H1 (cell line): ENCODE measurements around the gene SPATA4. TPM values are rescaled to one million over a fixed set of nuclear protein-coding genes. Genes with fewer than 3 reads are reported as not detected.

Experiments used
- CTCF ChIA-PET: fragments of 300-600 bp; sonication (Branson Sonifier 250); formaldehyde crosslinking; loops from one replicate; lab custom pipeline; 2021; ENCODE audit not compliant: partially characterized antibody; lab: Charles Lee
- POLR2A ChIA-PET: fragments of 300-600 bp; sonication (Branson Sonifier 250); formaldehyde crosslinking; loops from one replicate; lab custom pipeline; 2021; ENCODE audit warnings: inconsistent platforms; ENCODE audit not compliant: partially characterized antibody; lab: Charles Lee
- DNase-seq, 2 experiments: peaks; one replicate each; pipeline versions ENCODE4 v3.0.0 to v3.0.0-alpha.2; 2010 to 2022; ENCODE audit warnings: low spot score in 2 of 2, low read depth in 1 of 2, mixed read lengths in 1 of 2
- FAIRE-seq: peaks from 2 replicates; lab custom pipeline; 2011; peaks lifted over from hg19 to GRCh38; lab: Jason Lieb, UNC
- H2AFZ ChIP-seq: 2 replicates; pipeline ENCODE4 v1.8.1; 2012; ENCODE audit warnings: low read length, inconsistent platforms
- H2AK5ac ChIP-seq: 2 replicates; pipeline ENCODE4 v1.6.1; 2013; ENCODE audit warnings: low read depth, low read length
- H2BK120ac ChIP-seq: replicated peaks from 2 replicates; pipeline ENCODE3; 2013; ENCODE audit warnings: low read depth, low read length, inconsistent platforms
- H2BK12ac ChIP-seq: 2 replicates; pipeline ENCODE4 v1.6.1; 2013; ENCODE audit warnings: low read depth, low read length
- H2BK15ac ChIP-seq: 2 replicates; pipeline ENCODE4 v1.6.1; 2013; ENCODE audit warnings: low read length
- H2BK20ac ChIP-seq: 2 replicates; pipeline ENCODE4 v1.6.1; 2013; ENCODE audit warnings: low read length
- H2BK5ac ChIP-seq: 2 replicates; pipeline ENCODE4 v1.6.1; 2013; ENCODE audit warnings: low read depth, low read length
- H3K14ac ChIP-seq: 2 replicates; pipeline ENCODE4 v1.6.1; 2013; ENCODE audit warnings: inconsistent platforms; ENCODE audit not compliant: insufficient read length
- H3K18ac ChIP-seq: 2 replicates; pipeline ENCODE4 v1.6.1; 2013; ENCODE audit warnings: low read length; ENCODE audit errors: extremely low read depth
- H3K23ac ChIP-seq: 2 replicates; pipeline ENCODE4 v1.6.1; 2013; ENCODE audit warnings: inconsistent platforms; ENCODE audit not compliant: insufficient read length
- H3K23me2 ChIP-seq: 2 replicates; pipeline ENCODE4 v1.6.1; 2013; ENCODE audit warnings: low read depth, low read length
- H3K27ac ChIP-seq: 2 replicates; pipeline ENCODE4 v1.6.1; 2011; ENCODE audit warnings: low read depth, low read length, inconsistent platforms
- H3K27me3 ChIP-seq, 4 experiments: replicated peaks in 1 of 4; 1 replicate in 1 of 4; 2 replicates in 3 of 4; pipeline versions ENCODE4 v1.6.1 to v1.8.1; 2011 to 2013; ENCODE audit warnings: low read length in 3 of 4, mild to moderate bottlenecking in 3 of 4, inconsistent platforms in 2 of 4, mixed read lengths in 2 of 4, moderate library complexity in 1 of 4; ENCODE audit not compliant: control insufficient read depth in 3 of 4, insufficient read depth in 3 of 4; ENCODE audit errors: extremely low read depth in 1 of 4
- H3K36me3 ChIP-seq, 4 experiments: 2 replicates each; pipeline versions ENCODE4 v1.6.1 to v1.8.1; 2011 to 2013; ENCODE audit warnings: mild to moderate bottlenecking in 4 of 4, low read length in 3 of 4, moderate library complexity in 2 of 4, control low read depth in 1 of 4, inconsistent platforms in 1 of 4; ENCODE audit not compliant: insufficient read depth in 4 of 4, control insufficient read depth in 2 of 4
- H3K4ac ChIP-seq: replicated peaks from 2 replicates; pipeline ENCODE3; 2013; ENCODE audit warnings: low read length, low read depth, mixed read lengths, inconsistent platforms; ENCODE audit not compliant: insufficient read length
- H3K4me1 ChIP-seq, 4 experiments: replicated peaks in 1 of 4; 1 replicate in 1 of 4; 2 replicates in 3 of 4; pipeline versions ENCODE4 v1.6.1 to v1.8.1; 2011 to 2013; ENCODE audit warnings: low read length in 3 of 4, inconsistent platforms in 2 of 4, mixed read lengths in 1 of 4; ENCODE audit not compliant: insufficient read depth in 4 of 4, control insufficient read depth in 3 of 4
- H3K4me2 ChIP-seq, 2 experiments: 2 replicates each; pipeline versions ENCODE4 v1.6.1 to v1.8.1; 2011 to 2013; ENCODE audit warnings: low read depth in 2 of 2, low read length in 2 of 2, control low read depth in 1 of 2, inconsistent platforms in 1 of 2, mild to moderate bottlenecking in 1 of 2; ENCODE audit not compliant: insufficient read depth in 1 of 2
- H3K4me3 ChIP-seq, 4 experiments: fragments of 200-600, 300-600 bp in 1 of 4; sonication (generic), shearing (Covaris generic), sonication (Bioruptor Twin) in 1 of 4; 2 replicates each; pipeline versions ENCODE4 v1.5.1 to v1.8.1; 2011 to 2016; ENCODE audit warnings: low read length in 4 of 4, low read depth in 3 of 4, control low read depth in 2 of 4, inconsistent platforms in 2 of 4, mild to moderate bottlenecking in 2 of 4, mixed read lengths in 1 of 4, moderate library complexity in 1 of 4; ENCODE audit not compliant: insufficient read depth in 2 of 4; ENCODE audit errors: extremely low read depth in 1 of 4
- H3K56ac ChIP-seq: replicated peaks from 2 replicates; pipeline ENCODE3; 2013; ENCODE audit warnings: low read depth, mild to moderate bottlenecking, mixed read lengths, low read length, inconsistent platforms; ENCODE audit not compliant: insufficient read length
- H3K79me1 ChIP-seq: 2 replicates; pipeline ENCODE4 v1.6.1; 2013; ENCODE audit warnings: low read depth, low read length, control low read depth
- H3K79me2 ChIP-seq, 2 experiments: 2 replicates each; pipeline versions ENCODE4 v1.6.1 to v1.8.1; 2012 to 2013; ENCODE audit warnings: low read length in 2 of 2, mild to moderate bottlenecking in 2 of 2, inconsistent platforms in 1 of 2; ENCODE audit not compliant: insufficient read depth in 2 of 2, control insufficient read depth in 1 of 2
- H3K9ac ChIP-seq, 4 experiments: replicated peaks in 1 of 4; 1 replicate in 1 of 4; 2 replicates in 3 of 4; pipeline versions ENCODE4 v1.6.1 to v1.8.1; 2011 to 2013; ENCODE audit warnings: low read depth in 3 of 4, low read length in 3 of 4, control low read depth in 2 of 4, mild to moderate bottlenecking in 2 of 4, moderate library complexity in 2 of 4, inconsistent platforms in 1 of 4; ENCODE audit errors: extremely low read depth in 1 of 4
- H3K9me3 ChIP-seq, 2 experiments: 2 replicates each; pipeline versions ENCODE4 v1.6.1 to v1.8.1; 2012 to 2013; ENCODE audit warnings: mild to moderate bottlenecking in 2 of 2, moderate library complexity in 2 of 2, control low read depth in 1 of 2, inconsistent platforms in 1 of 2, low read depth in 1 of 2, low read length in 1 of 2, mixed read lengths in 1 of 2; ENCODE audit not compliant: insufficient read depth in 2 of 2
- H4K20me1 ChIP-seq, 2 experiments: replicated peaks in 1 of 2; 2 replicates each; pipeline versions ENCODE3 to v1.8.1; 2011 to 2013; ENCODE audit warnings: inconsistent platforms in 2 of 2, low read length in 2 of 2, mild to moderate bottlenecking in 1 of 2; ENCODE audit not compliant: insufficient read depth in 2 of 2, control insufficient read depth in 1 of 2
- H4K5ac ChIP-seq: 2 replicates; pipeline ENCODE4 v1.6.1; 2013; ENCODE audit warnings: low read length, low read depth, mixed read lengths, inconsistent platforms; ENCODE audit not compliant: insufficient read length
- H4K8ac ChIP-seq: 2 replicates; pipeline ENCODE4 v1.8.0; 2013; ENCODE audit warnings: mild to moderate bottlenecking, moderate library complexity, low read length, inconsistent platforms; ENCODE audit not compliant: insufficient read depth; ENCODE audit errors: extremely low read depth
- H4K91ac ChIP-seq: replicated peaks from 2 replicates; pipeline ENCODE3; 2013; ENCODE audit warnings: low read length, mixed read lengths, inconsistent platforms; ENCODE audit not compliant: insufficient read length
- ATF3 ChIP-seq: IDR thresholded peaks from 2 replicates; pipeline ENCODE4 v1.6.1; 2011; ENCODE audit warnings: low read depth, mild to moderate bottlenecking, low read length; ENCODE audit not compliant: insufficient read depth
- BACH1 ChIP-seq: IDR thresholded peaks from 2 replicates; pipeline ENCODE4 v1.6.1; 2012; ENCODE audit warnings: low read length, improper control_type of control experiment
- CHD2 ChIP-seq: IDR thresholded peaks from 2 replicates; pipeline ENCODE4 v1.6.1; 2012; ENCODE audit warnings: low read length, improper control_type of control experiment
- CREB1 ChIP-seq: IDR thresholded peaks from 2 replicates; pipeline ENCODE4 v1.6.1; 2012; ENCODE audit warnings: inconsistent platforms
- GABPA ChIP-seq: IDR thresholded peaks from 2 replicates; pipeline ENCODE4 v1.6.1; 2011; ENCODE audit warnings: mild to moderate bottlenecking, low read length, moderate library complexity, borderline replicate concordance; ENCODE audit not compliant: insufficient read depth
- HDAC2 ChIP-seq, 2 experiments: fragments of 300-600 bp in 1 of 2; sonication (generic) in 1 of 2; IDR thresholded peaks; 2 replicates each; pipeline ENCODE4 v1.6.1; 2011 to 2012; ENCODE audit warnings: low read depth in 2 of 2, low read length in 2 of 2, mild to moderate bottlenecking in 2 of 2, moderate library complexity in 2 of 2, borderline replicate concordance in 1 of 2, inconsistent platforms in 1 of 2
- HDAC6 ChIP-seq: IDR thresholded peaks from one replicate; pipeline ENCODE4 v1.7.1; 2012; ENCODE audit warnings: low read depth, mild to moderate bottlenecking, inconsistent platforms, low read length, moderate library complexity
- JUND ChIP-seq: IDR thresholded peaks from 2 replicates; pipeline ENCODE4 v1.6.1; 2011; ENCODE audit warnings: mild to moderate bottlenecking, improper control_type of control experiment, low read length
- POU5F1 ChIP-seq: IDR thresholded peaks from 2 replicates; pipeline ENCODE4 v1.6.1; 2011; ENCODE audit warnings: low read depth, mild to moderate bottlenecking, low read length, moderate library complexity
- SIRT6 ChIP-seq: IDR thresholded peaks from one replicate; pipeline ENCODE4 v1.7.1; 2012; ENCODE audit warnings: low read length, inconsistent platforms
- SUZ12 ChIP-seq: fragments of 200-600 bp; sonication (generic); IDR thresholded peaks from 2 replicates; pipeline ENCODE4 v1.6.1; 2012; ENCODE audit warnings: mild to moderate bottlenecking, inconsistent platforms, low read length, moderate library complexity, mixed read lengths
- TAF7 ChIP-seq: optimal IDR thresholded peaks from 2 replicates; pipeline ENCODE3; 2011; ENCODE audit warnings: low read depth, mild to moderate bottlenecking, inconsistent platforms, low read length, moderate library complexity, borderline replicate concordance
- TBP ChIP-seq: IDR thresholded peaks from 2 replicates; pipeline ENCODE4 v1.6.1; 2011; ENCODE audit warnings: low read depth, low read length, improper control_type of control experiment
- WGBS, 2 experiments: shearing (Covaris generic) in 1 of 2; methylation state at CpG; one replicate each; pipeline versions ENCODE4 v1.1.6 to v1.1.7; 2013 to 2015; ENCODE audit warnings: low lambda C conversion rate in 2 of 2, mixed read lengths in 2 of 2, inconsistent platforms in 1 of 2, low coverage in 1 of 2, missing lambda C conversion rate in 1 of 2; ENCODE audit not compliant: insufficient replicate concordance in 2 of 2, insufficient coverage in 1 of 2, insufficient read length in 1 of 2; ENCODE audit errors: extremely low coverage in 1 of 2, missing lambda C conversion rate in 1 of 2; 5-methylcytosine and 5-hydroxymethylcytosine counted together
- polyA plus RNA-seq, 7 experiments: library from polyadenylated mRNA; depleted of rRNA in 3 of 7; stranded (reverse) in 5 of 7; unstranded in 2 of 7; fragments of >200 nt in 5 of 7; fragments of 200-250 nt in 2 of 7; gene quantifications; 1 replicate in 5 of 7; 2 replicates in 1 of 7; 4 replicates in 1 of 7; pipeline versions ENCODE4 v1.2.1 to v1.2.3, GENCODE V29; 2011 to 2013; ENCODE audit warnings: missing spikeins in 2 of 7, mixed read lengths in 2 of 7
- total RNA-seq: library from RNA; stranded (reverse); fragmentation: NEBNext Ultra II Directional; extraction: Animal tissue kit (Norgen Biotek cat#: 25700); gene quantifications from 2 replicates; pipeline ENCODE4 v1.2.1, GENCODE V29; 2021

SPATA4 gene
- total and polyA plus RNA-seq, 2 of the 8 experiments (the other 6 are each of a cell fraction or from before 2014, with no cell fraction given), result not detected

GRCh38 chr4:176150704-176151103 is 44.7 kb downstream of the SPATA4 start:
- Histone ChIP-seq H2BK120ac (no peak overlapping the region), H3K18ac (no peak overlapping the region), H3K79me2 (no peaks in the 10 kb centered on the region), H2AK5ac (no peak overlapping the region), H3K14ac (no peak overlapping the region), H3K9me3 (no peaks in the 10 kb centered on the region), H2BK15ac (no peak overlapping the region), H4K91ac (no peak overlapping the region), H2BK5ac (no peak overlapping the region), H3K9ac (no peak overlapping the region), H3K4me2 (no peak overlapping the region), H3K4me1 (no peaks in the 10 kb centered on the region), H2BK12ac (no peak overlapping the region), H4K5ac (no peak overlapping the region), H3K27me3 (no peaks in the 10 kb centered on the region), H2BK20ac (no peak overlapping the region), H2AFZ (no peak overlapping the region), H3K4me3 (no peak overlapping the region), H3K27ac (no peak overlapping the region), H3K56ac (no peak overlapping the region), H3K36me3 (no peaks in the 10 kb centered on the region), H3K23me2 (no peaks in the 10 kb centered on the region), H4K20me1 (no peaks in the 10 kb centered on the region), H4K8ac (no peak overlapping the region), H3K23ac (no peak overlapping the region), H3K79me1 (no peaks in the 10 kb centered on the region), H3K4ac (no peak overlapping the region)
- POLR2A ChIA-PET, result no interaction called here
- CTCF ChIA-PET, result interaction anchor here (0.7 to 5.4 kb wide), 9 partner anchors 13 to 191 kb away, joined by 3 to 31 read pairs (median 3); no protein-coding TSS in a partner anchor
- WGBS, 2 experiments, result 93% methylated on average over 2 of the region's 2 CpGs; no CpG with 5 or more reads in 1 of the 2 experiments
- FAIRE-seq (no peak), DNase-seq (no peak)
- TF ChIP-seq POU5F1, result no peak
- TF ChIP-seq GABPA, result no peak
- no peak for TF ChIP-seq SIRT6
- TF ChIP-seq JUND, result no peak
- TF ChIP-seq CHD2, result no peak
- TF ChIP-seq ATF3, result no peak
- no peak for TF ChIP-seq BACH1
- TF ChIP-seq CREB1, result no peak
- TF ChIP-seq HDAC2 (IDR thresholded peaks at IDR 0.05; ENCODE audit: borderline replicate concordance in 1 of 2, low read depth in 2 of 2, low read length in 2 of 2), result no peak
- no peak for TF ChIP-seq TBP
- no peak for TF ChIP-seq SUZ12
- TF ChIP-seq HDAC6, result no peak
- no peak for TF ChIP-seq TAF7
